ENCODE results near the gene FASTK. TPM values are rescaled to one million over a fixed set of nuclear protein-coding genes. Genes with fewer than 3 reads are reported as not detected.

The FASTK gene
- total and polyA plus RNA-seq, 2 donors (not counting 3 experiments of a cell fraction or from before 2014, with no cell fraction given), result 73.3 to 113 TPM

DNA sequence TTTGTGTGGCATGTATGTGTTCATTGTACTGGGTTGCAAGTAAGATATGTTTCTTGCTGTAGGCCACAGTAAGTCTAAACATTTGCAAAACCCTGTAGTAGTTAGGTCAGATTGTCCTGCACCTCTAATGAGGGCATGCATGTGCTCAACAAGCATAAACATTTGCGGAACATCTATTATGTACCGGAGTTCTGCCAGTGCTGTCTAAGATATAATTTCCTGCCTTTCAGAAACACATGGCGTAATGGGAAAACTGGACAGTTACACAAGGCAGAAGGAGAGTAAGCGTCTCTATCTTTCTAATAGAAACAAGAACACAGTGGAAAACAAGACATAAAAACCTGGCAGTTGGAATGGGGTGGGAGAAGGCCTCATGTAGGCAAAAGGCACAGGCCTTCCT is 49.6 kb downstream of the FASTK start:
- no peaks in the 10 kb centered on the region for H4K20me1 ChIP-seq (replicated peaks; ENCODE audit: control insufficient read depth, extremely low read depth, insufficient read depth, low read length)
- no peak overlapping the region for H2AFZ ChIP-seq (ENCODE audit: low read depth, low read length)
- H3K27me3 ChIP-seq (ENCODE audit: control insufficient read depth in 2 of 2, insufficient read depth in 2 of 2, low read length in 2 of 2), result no peaks in the 10 kb centered on the region
- no peak for DNase-seq (ENCODE audit: low read depth, low spot score)
- H3K4me3 ChIP-seq (replicated peaks in 1 of 3; ENCODE audit: insufficient read depth in 1 of 3, low read depth in 1 of 3, low read length in 3 of 3), result no peak overlapping the region
- peaks cover 13% of the 10 kb centered on the region for H3K4me1 ChIP-seq (ENCODE audit: control insufficient read depth, extremely low read depth, insufficient read depth, low read length)
- intact Hi-C loops (cut with micrococcal nuclease) (no loop called here), dilution Hi-C loops (cut with MboI; ENCODE audit: extremely low pct_ligation_motif_present, low sequenced_read_pairs) (no loop called here)
- H3K79me2 ChIP-seq (ENCODE audit: control insufficient read depth, insufficient read depth, low read length), result no peaks in the 10 kb centered on the region
- H3K4me2 ChIP-seq (ENCODE audit: insufficient read depth, low read length), result no peak overlapping the region
- H3K9ac ChIP-seq (replicated peaks; ENCODE audit: extremely low read depth, insufficient read depth, low read length), result no peak overlapping the region
- H3K9me3 ChIP-seq (replicated peaks; ENCODE audit: control insufficient read depth, insufficient read depth, low read length), result no peaks in the 10 kb centered on the region
- CTCF ChIA-PET, result no interaction called here
- no peak overlapping the region for H3K27ac ChIP-seq (ENCODE audit: insufficient read depth, low read depth, low read length)
- BruUV-seq (replicated peaks), result no TSS peak
- H3K9me1 ChIP-seq (replicated peaks; ENCODE audit: control insufficient read depth, extremely low read depth, insufficient read depth, low read length), result no peaks in the 10 kb centered on the region
- peaks cover 0 to 13% of the 10 kb centered on the region in 2 experiments for H3K36me3 ChIP-seq (ENCODE audit: control insufficient read depth in 2 of 2, extremely low read depth in 1 of 2, insufficient read depth in 2 of 2, low read length in 2 of 2)
- FAIRE-seq, result no peak
- TF ChIP-seq JUN (IDR thresholded peaks at IDR 0.05; ENCODE audit: borderline replicate concordance, insufficient read depth, insufficient read length, low read depth), result no peak
- TF ChIP-seq, protein P1, sequence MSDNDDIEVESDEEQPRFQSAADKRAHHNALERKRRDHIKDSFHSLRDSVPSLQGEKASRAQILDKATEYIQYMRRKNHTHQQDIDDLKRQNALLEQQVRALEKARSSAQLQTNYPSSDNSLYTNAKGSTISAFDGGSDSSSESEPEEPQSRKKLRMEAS (IDR thresholded peaks at IDR 0.05; ENCODE audit: insufficient read depth, insufficient read length), result no peak
- TF ChIP-seq GATA2 (IDR thresholded peaks at IDR 0.05; ENCODE audit: insufficient read depth, insufficient read length, low read depth, low read length), result no peak
- no peak for TF ChIP-seq POLR2A (IDR thresholded peaks at IDR 0.05; ENCODE audit: low read depth, low read length)
- TF ChIP-seq MYC (IDR thresholded peaks at IDR 0.05; ENCODE audit: low read depth, low read length), result no peak
- no peak for TF ChIP-seq EZH2 (IDR thresholded peaks at IDR 0.05; ENCODE audit: borderline replicate concordance, low read depth, low read length, severe bottlenecking)
- TF ChIP-seq FOS (IDR thresholded peaks at IDR 0.05; ENCODE audit: borderline replicate concordance, insufficient read depth, low read length), result no peak
- TF ChIP-seq POLR2AphosphoS5 (IDR thresholded peaks at IDR 0.05; ENCODE audit: insufficient read depth, low read depth, low read length), result no peak
- TF ChIP-seq CTCF (IDR thresholded peaks at IDR 0.05; ENCODE audit: extremely low read depth in 1 of 2, insufficient read depth in 1 of 2, low read depth in 1 of 2, low read length in 2 of 2), result no peak
- POLR2A ChIA-PET, result interaction anchor here (0.7 kb wide), 1 partner anchor 52 kb away, joined by 4 read pairs; no protein-coding TSS in a partner anchor
